ENCODE data around the gene MEGF8.

MEGF8 gene

GRCh38 chr19:42378225-42379215, 53.1 kb downstream of the MEGF8 start:
- no peak for DNase-seq (ENCODE audit: low read depth in 2 of 3, low spot score in 2 of 3)

- DNase-seq (ENCODE audit: low read depth in 2 of 3, low spot score in 2 of 3), result no peak
These were observed 54.7 kb downstream of the MEGF8 start for GRCh38 chr19:42380155-42380554.

GRCh38 chr19:42386974-42387707, 61.7 kb downstream of the MEGF8 start:
- DNase-seq (ENCODE audit: low read depth in 2 of 3, low spot score in 2 of 3), result peak in 2 of 3 experiments; percentile 47 to 49

- DNase-seq (ENCODE audit: low read depth in 2 of 3, low spot score in 2 of 3), result no peak
These were observed 63.5 kb downstream of the MEGF8 start for GRCh38 chr19:42388851-42389489.

- DNase-seq (ENCODE audit: low read depth in 2 of 3, low spot score in 2 of 3), result no peak
These were observed 64.5 kb downstream of the MEGF8 start, which contains the start of gene CNFN for GRCh38 chr19:42389899-42390298. CNFN (minus strand) TSS chr19:42390297; CDS start chr19:42389037, 1,260 bp downstream.

GRCh38 chr19:42392165-42392564, 66.7 kb downstream of the MEGF8 start:
- no peak for DNase-seq (ENCODE audit: low read depth in 2 of 3, low spot score in 2 of 3)

GRCh38 chr19:42394751-42395150, 69.3 kb downstream of the MEGF8 start:
- DNase-seq (ENCODE audit: low read depth in 2 of 3, low spot score in 2 of 3), result no peak

GRCh38 chr19:42396381-42397262, 71.2 kb downstream of the MEGF8 start:
- DNase-seq (ENCODE audit: low read depth in 2 of 3, low spot score in 2 of 3), result peak; percentile 89 to 97 (median 95)

GRCh38 chr19:42397263-42398166, 72.1 kb downstream of the MEGF8 start:
- DNase-seq (ENCODE audit: low read depth in 2 of 3, low spot score in 2 of 3), result no peak

GRCh38 chr19:42400404-42400803, 75.0 kb downstream of the MEGF8 start:
- no peak for DNase-seq (ENCODE audit: low read depth in 2 of 3, low spot score in 2 of 3)

- DNase-seq (ENCODE audit: low read depth in 2 of 3, low spot score in 2 of 3), result peak in 2 of 3 experiments; percentile 66 to 68
These were observed 76.2 kb downstream of the MEGF8 start for GRCh38 chr19:42401365-42402303.

GRCh38 chr19:42402376-42403116, 77.1 kb downstream of the MEGF8 start:
- no peak for DNase-seq (ENCODE audit: low read depth in 2 of 3, low spot score in 2 of 3)

GRCh38 chr19:42403586-42403985, 78.2 kb downstream of the MEGF8 start:
- no peak for DNase-seq (ENCODE audit: low read depth in 2 of 3, low spot score in 2 of 3)

- DNase-seq (ENCODE audit: low read depth in 2 of 3, low spot score in 2 of 3), result no peak
These were observed 80.7 kb downstream of the MEGF8 start for GRCh38 chr19:42406111-42406510.

- DNase-seq (ENCODE audit: low read depth in 2 of 3, low spot score in 2 of 3), result no peak
These were observed 81.8 kb downstream of the MEGF8 start for GRCh38 chr19:42407085-42407815.

- no peak for DNase-seq (ENCODE audit: low read depth in 2 of 3, low spot score in 2 of 3)
These were observed 82.4 kb downstream of the MEGF8 start for GRCh38 chr19:42407816-42408175.

GRCh38 chr19:42409477-42409876, 84.0 kb downstream of the MEGF8 start:
- DNase-seq (ENCODE audit: low read depth in 2 of 3, low spot score in 2 of 3), result no peak
